NOMO-1 treated with DMSO at 0.1 percent for 48 hours (cell line): ENCODE results near the gene SVBP.

Experiments
- DNase-seq: peaks from one replicate; lab custom pipeline; 2025; ENCODE audit not compliant: unreplicated experiment; lab: John Stamatoyannopoulos, UW

Gene SVBP

DNA sequence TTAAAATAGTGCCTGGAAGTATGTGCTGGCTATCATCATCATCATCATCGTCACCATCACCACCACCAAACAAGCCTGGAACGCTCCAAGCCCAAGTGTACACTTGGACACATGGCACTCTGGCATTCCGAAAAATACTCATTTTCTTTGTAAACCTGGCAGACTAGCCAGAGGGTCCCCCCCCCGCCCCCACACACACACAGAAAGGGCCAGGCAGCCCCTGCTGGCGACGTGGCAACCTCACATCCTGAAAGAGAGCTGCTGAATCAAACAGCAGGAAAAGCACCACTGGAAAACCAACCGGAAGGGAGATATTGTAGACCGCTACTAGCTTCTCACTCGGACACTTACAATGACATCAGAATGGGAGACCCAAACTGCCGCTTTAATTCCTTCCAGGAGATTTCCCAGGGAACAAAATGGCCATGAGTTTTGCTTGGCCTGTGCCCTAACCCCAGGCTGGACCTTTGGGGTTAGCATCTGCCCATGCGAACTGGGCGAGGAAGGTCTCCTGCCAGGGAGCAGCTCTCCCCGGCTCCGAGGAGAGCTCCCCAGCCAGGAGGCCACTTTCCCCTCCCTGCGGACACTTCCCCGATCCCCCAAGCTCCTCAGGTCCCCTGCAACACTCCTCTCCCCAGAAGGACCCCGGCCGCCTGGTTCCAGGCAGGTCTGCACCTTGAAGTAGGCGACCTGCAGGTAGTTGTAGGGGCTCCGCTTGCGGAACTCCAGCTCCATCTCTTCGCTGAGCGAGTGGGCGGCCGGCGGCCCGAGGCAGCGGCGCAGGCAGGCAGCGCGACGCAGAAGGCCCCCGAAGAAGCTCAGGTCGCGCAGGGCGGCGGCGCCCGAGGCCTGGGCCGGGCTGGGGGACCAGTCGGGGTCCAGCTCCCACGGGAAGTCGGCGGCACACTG is 51.1 kb downstream of the SVBP start:
- DNase-seq: no peak

DNA sequence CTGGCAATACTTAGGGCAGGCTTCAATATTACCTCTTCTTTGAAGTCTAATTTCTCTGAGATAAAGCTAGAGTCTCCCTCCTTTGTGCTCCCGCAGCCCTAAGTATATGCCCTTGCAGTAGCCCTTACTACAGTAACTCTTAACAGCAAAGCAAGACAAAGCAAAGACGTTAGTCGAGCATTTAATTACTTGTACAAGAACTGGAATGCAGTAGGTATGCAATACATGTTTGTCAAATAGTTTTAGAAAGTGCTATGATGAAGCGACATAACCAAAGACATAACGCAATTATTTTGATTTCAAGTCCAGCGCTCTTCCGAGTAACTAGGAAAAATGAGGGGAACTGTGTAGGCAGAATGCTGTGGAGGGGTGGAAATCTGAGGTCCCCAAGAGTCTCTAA is 51.9 kb downstream of the SVBP start:
- DNase-seq: no peak

DNA sequence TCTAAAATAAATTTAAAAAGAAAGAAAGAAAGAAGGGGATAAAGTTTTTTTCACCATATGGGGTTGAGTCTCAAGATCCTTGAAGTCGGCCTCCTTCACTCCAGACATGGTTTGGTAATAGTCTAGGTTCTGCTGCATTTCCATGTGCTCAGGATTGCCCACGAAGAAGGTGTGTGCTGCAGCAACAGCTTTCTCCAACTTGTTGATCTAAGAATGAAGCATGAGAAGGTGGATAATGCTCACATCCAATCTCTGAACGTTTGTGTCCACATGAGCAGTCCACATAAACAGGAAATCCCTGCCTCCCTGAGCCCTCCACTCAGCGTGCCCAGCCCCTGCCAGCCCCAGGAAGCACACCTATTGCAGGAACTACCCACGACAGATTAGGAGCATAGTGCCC is 54.9 kb downstream of the SVBP start:
- DNase-seq: no peak

DNA sequence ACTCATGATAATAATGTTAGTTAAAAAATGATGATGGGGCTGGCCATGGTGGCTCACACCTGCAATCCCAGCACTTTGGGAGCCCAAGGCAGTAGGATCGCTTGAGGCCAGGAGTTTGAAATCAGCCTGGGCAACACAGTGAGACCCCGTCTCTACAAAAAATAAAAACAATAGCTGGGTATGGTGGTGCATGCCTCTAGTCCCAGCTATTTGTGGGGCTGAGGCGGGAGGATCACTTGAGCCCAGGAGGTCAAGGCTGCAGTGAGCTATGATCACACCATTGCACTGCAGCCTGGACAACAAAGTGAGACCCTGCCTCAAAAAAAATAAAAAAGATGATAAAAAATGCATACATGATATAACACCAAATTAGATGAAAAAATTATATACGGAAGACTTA is 55.6 kb downstream of the SVBP start:
- DNase-seq: no peak

DNA sequence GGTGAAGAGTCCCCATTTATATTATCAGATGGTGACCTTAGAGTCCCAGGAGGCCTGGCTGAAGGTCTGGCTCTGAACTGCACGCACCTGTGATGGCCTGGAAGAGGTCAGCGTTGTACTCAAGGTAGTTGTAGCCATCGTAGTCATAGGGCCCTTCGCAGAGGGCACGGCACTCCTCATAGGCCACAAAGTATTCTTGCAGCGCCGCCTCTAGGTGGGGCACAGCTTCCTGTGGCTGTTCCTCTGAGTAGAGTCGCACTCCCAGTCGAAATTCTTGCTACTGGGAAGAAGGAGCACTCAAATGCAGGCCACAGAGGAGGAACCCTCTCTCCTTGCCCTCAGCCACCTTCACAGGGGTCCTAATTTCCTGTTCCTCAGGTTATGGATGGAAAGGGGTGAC is 58.1 kb downstream of the SVBP start:
- DNase-seq: no peak

DNA sequence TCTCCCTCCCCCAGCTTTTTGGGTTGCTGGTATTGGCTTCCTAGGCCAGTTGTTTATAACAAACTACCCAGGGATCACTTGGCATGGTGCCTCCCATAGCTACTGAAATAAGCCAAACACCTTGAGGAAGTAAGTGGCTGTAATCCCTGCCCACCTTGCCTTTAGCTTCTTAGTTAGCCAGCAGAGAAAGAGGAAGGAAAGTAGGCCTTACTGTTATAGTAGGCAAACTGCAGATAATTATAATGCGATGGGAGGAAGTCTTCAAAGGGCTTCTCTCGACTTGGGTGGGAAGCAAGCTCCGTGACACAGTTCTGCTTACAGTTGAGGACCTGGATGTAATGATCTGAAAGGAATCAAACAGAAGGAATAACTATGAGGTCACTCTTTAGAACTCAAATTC is 58.6 kb downstream of the SVBP start:
- DNase-seq: peak; percentile 77

- DNase-seq: no peak
These were observed 59.3 kb downstream of the SVBP start for GRCh38 chr1:42757892-42758275.
